GM19023 (cell line): ENCODE data around the gene LRP5.

Experiments
- ATAC-seq: cut with Tn5 transposase; IDR thresholded peaks from one replicate; pipeline ENCODE4 v1.9.1; 2021; ENCODE audit warnings: mild to moderate bottlenecking, moderate library complexity; ENCODE audit not compliant: unreplicated experiment

LRP5 gene

GRCh38 chr11:68312117-68312779 is at the start of gene LRP5:
LRP5 (plus strand) TSS chr11:68312591; CDS start chr11:68312715, 124 bp downstream.
- ATAC-seq = no peak

GRCh38 chr11:68263444-68264035 is 48.9 kb upstream of the LRP5 start:
- no peak for ATAC-seq

GRCh38 chr11:68264244-68264643 is 48.1 kb upstream of the LRP5 start:
- no peak for ATAC-seq

GRCh38 chr11:68264741-68265540 is 47.5 kb upstream of the LRP5 start:
- no peak for ATAC-seq

GRCh38 chr11:68266121-68266891 is 46.1 kb upstream of the LRP5 start:
- peak; percentile 78 for ATAC-seq

- ATAC-seq = no peak
Observed at GRCh38 chr11:68266936-68267880, 45.2 kb upstream of the LRP5 start.

- ATAC-seq = no peak
Observed at GRCh38 chr11:68267881-68268240, 44.5 kb upstream of the LRP5 start.

GRCh38 chr11:68269414-68270081 is 42.8 kb upstream of the LRP5 start:
- no peak for ATAC-seq

GRCh38 chr11:68270196-68271022 is 42.0 kb upstream of the LRP5 start:
- ATAC-seq = no peak

- ATAC-seq = peak; percentile 9
Observed at GRCh38 chr11:68271023-68271780, 41.2 kb upstream of the LRP5 start.

- peak; percentile 81 for ATAC-seq
Observed at GRCh38 chr11:68271781-68272608, 40.4 kb upstream of the LRP5 start, which contains the start of gene C11orf24. C11orf24 (minus strand) TSS chr11:68271973; CDS start chr11:68263767, 8,206 bp downstream.

GRCh38 chr11:68273026-68273738 is 39.2 kb upstream of the LRP5 start:
- no peak for ATAC-seq

GRCh38 chr11:68274306-68274705 is 38.1 kb upstream of the LRP5 start:
- ATAC-seq = no peak

- no peak for ATAC-seq
Observed at GRCh38 chr11:68275721-68276507, 36.5 kb upstream of the LRP5 start.

GRCh38 chr11:68276861-68277260 is 35.5 kb upstream of the LRP5 start:
- ATAC-seq = no peak

- no peak for ATAC-seq
Observed at GRCh38 chr11:68279676-68280075, 32.7 kb upstream of the LRP5 start.
